Kasumi-1 (cell line): Measurements from ENCODE around the gene GPD2.
"Not testable (repeated sequence)": the region's sequence is repeated elsewhere in the genome, so short reads cannot be mapped to it uniquely, and the experiment has no call there.

Experiments used
- DNase-seq, 2 experiments: peaks; one replicate each; lab custom pipeline; 2025; lab: John Stamatoyannopoulos, UW

GPD2 gene

GRCh38 chr2:156476021-156476849 is 40.1 kb downstream of the GPD2 start:
- no peak for DNase-seq

- no peak for DNase-seq
These were observed 40.6 kb downstream of the GPD2 start for GRCh38 chr2:156476850-156477206.

DNA sequence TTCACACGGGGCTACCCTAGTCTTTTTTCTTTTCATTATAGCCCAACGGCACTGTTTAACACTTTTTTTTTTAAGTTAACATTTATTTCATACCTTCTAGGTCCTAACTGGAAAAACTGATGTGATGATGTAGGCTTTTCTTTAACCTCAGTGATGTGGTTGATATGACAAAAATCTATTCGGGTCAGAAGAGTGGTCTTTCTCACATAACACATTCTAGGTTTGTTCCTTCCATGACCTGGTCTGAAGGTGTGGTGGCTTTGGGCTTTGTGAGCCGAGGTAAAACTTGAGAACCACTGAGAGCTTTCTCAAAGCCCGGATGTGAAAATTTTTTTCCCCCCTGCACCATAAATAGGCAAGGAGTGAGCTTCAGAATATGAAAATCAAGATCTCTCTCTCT is 44.2 kb downstream of the GPD2 start:
- no peak for DNase-seq

GRCh38 chr2:156481312-156481711 is 45.1 kb downstream of the GPD2 start:
- no peak for DNase-seq

DNA sequence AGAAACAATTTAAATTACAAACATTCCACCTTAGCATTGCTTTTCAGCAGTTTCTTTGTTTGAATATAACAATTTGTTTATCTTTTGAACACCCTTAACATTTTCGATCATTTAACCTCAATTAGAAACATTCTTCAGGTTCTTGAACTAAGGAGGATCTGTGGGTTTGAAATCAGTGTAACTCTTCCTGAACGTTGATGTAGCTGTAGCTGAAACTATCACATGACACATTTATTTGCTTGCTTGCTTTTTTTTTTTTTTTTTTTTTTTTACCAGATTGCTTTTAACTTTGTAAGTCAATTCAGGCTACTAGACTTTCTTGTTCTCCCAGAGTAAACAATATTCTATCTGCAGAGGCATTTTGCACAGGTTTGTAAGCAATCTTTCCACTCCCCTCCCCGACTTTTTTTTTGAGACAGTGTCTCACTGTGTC is 47.6 kb downstream of the GPD2 start:
- no peak for DNase-seq

- DNase-seq, result no peak
These were observed 50.0 kb downstream of the GPD2 start for GRCh38 chr2:156486147-156486546.

DNA sequence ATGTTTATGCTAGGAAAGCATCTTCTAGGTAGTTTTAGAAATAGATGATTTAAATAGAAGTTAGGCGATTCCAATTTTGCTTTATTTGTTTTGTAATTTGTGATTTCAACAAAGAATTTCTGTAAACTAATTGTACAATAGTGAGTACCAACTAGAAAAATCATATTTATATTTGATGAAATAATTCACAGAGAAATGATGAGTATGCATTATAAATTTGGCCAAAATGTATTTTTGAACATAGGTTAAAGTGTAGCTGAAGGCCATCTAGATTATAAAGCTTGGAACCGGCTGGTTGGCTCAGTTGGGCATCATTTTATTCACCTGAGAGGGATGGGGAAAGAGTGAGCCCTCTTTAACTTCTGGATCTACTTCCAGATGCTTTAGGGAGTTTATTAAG is 50.4 kb downstream of the GPD2 start:
- no peak for DNase-seq

DNA sequence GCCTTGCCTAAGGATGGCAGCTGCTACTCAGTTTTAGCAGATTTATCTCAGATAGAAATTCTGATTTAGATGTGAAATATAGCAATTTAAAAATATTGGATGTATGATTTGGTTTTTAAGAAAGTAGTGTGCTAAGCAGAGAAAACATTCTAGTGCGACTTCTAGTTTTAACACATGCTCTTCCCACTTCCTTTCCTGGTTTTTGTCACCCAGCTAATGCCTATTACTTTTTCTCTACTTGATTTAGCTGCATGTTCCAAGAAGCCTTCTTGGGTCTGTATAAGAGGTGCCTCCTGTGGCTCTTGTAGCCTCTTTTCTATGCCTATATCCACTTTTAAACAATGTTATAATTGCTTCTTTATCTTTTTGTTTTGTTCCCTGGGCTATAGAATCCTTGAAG is 53.0 kb downstream of the GPD2 start:
- DNase-seq, result no peak

- DNase-seq, result no peak
These were observed 53.7 kb downstream of the GPD2 start for GRCh38 chr2:156489750-156490465.

- no peak for DNase-seq
These were observed 54.3 kb downstream of the GPD2 start for GRCh38 chr2:156490466-156490840.

GRCh38 chr2:156491176-156491575 is 55.0 kb downstream of the GPD2 start:
- no peak for DNase-seq

GRCh38 chr2:156492979-156493378 is 56.8 kb downstream of the GPD2 start:
- no peak for DNase-seq

GRCh38 chr2:156495998-156496397 is 59.8 kb downstream of the GPD2 start:
- DNase-seq, result not testable (repeated sequence)

DNA sequence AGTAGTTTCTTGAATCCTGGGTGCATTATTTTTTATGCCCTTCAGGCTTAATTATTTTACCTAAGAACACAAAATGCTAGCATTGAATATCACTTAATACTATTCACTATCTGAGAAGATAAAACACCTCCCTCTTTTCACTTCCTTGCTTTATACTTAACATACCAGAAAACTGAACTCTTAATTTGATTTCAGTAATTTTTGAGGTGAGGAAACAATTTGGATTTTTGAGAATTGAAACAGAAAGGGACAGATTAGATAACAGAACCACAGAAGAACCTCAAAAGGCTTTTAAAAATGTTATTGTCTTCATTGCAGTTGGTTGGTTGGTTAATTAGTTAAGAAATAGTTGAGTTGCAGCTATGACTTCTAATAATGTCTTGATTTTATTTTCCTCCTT is 69.5 kb downstream of the GPD2 start:
- no peak for DNase-seq

DNA sequence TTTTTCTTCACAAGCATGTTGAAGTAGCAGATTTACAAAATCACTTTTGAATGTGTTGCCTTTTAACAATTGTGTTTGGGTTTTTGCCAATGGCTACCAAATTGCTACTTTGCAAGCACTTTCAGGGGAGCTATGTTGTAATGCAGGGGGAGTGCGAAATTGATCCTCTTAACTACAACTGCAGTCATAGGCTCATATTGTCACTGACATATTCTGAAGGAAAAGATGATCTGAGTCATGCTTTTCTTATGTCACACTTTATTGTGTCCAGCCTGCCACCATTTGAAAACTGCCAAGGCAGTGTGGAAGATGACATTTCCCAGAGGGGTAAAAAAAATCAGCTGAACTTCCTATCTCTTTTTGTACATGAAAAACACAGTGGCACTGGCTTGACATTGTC is 74.9 kb downstream of the GPD2 start:
- no peak for DNase-seq

- DNase-seq, result no peak
These were observed 75.6 kb downstream of the GPD2 start for GRCh38 chr2:156511803-156512202.

GRCh38 chr2:156512451-156512850 is 76.3 kb downstream of the GPD2 start:
- no peak for DNase-seq

DNA sequence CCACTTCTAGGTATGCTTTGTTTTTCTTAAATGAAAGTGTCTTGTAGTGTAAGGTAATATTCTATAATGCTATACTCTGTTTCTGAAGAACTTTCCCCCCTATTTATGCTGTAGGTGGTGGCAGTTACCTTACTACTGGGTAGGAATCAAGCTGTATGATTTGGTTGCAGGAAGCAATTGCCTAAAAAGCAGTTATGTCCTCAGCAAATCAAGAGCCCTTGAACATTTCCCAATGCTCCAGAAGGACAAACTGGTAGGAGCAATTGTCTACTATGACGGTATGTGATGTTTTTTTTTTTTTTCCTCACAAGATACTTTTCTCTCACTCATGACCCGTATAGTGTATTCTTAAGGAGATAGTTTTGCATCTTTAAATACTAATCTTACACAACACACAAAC is 77.0 kb downstream of the GPD2 start:
- no peak for DNase-seq

DNA sequence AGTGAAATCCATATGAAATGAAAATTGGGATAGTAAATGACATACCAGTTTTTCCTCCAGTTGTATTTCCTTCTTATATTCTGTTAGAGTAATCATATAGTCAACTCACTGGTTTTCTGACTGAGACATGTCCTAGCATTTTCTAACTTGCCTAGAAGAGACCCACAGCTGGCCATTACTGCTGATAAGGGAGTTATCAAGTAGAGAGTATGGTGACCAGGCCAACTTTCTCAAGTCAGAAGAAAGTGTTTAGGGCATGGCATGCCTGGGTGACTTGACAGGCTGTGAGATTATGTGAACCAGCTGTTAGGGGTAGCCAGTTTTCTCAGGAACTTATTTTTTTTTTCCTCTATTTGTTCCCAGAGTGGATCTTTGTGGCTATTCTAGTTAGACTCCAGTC is 81.2 kb downstream of the GPD2 start:
- DNase-seq, result no peak

GRCh38 chr2:156518138-156518537 is 82.0 kb downstream of the GPD2 start:
- no peak for DNase-seq

GRCh38 chr2:156522864-156523440 is 86.8 kb downstream of the GPD2 start:
- no peak for DNase-seq

DNA sequence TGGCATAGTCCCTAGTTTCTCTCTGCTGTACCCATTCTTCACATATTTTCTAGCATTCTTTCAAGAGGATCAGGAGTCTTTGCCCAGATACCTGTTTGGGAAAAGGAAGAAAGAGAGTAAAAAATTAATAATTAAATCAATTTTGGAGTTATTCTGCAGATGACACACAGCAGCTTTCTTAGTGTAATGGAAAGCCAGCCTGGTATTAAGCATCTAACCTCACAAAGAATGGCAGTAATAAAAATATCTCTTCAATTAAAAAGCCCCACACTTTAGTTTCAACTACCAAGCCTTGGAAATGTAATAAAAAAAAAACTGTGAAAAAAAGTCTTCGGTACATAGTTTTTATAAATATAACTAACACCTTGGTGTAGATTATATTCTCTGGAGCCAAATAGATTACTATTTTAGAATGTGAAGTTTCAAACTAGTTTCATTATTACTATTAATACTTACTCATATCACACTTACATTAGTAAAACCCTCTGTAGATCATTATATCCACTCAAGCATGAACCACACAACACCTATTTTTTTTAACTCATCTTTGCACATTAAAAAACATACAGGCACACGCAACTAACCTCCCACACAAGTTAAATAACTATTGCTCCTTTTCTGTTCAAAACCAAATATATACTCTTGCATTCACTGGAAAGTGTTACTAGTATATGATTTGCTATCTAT is 90.9 kb downstream of the GPD2 start:
- DNase-seq, result no peak

DNA sequence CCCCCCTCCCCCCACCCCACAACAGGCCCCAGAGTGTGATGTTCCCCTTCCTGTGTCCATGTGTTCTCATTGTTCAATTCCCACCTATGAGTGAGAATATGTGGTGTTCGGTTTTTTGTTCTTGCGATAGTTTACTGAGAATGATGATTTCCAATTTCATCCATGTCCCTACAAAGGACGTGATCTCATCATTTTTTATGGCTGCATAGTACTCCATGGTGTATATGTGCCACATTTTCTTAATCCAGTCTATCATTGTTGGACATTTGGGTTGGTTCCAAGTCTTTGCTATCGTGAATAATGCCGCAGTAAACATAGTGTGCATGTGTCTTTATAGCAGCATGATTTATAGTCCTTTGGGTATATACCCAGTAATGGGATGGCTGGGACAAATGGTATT is 92.4 kb downstream of the GPD2 start:
- DNase-seq, result not testable (repeated sequence)
